HG03025 (cell line): Measurements from ENCODE around the gene FTSJ3.
"Not testable (repeated sequence)": the region's sequence is repeated elsewhere in the genome, so short reads cannot be mapped to it uniquely, and the experiment has no call there.

Experiments used
- ATAC-seq: cut with Tn5 transposase; IDR thresholded peaks from one replicate; pipeline ENCODE4 v1.9.1; 2021; ENCODE audit warnings: mild to moderate bottlenecking, moderate library complexity; ENCODE audit not compliant: unreplicated experiment, low FRiP score

Gene FTSJ3

DNA sequence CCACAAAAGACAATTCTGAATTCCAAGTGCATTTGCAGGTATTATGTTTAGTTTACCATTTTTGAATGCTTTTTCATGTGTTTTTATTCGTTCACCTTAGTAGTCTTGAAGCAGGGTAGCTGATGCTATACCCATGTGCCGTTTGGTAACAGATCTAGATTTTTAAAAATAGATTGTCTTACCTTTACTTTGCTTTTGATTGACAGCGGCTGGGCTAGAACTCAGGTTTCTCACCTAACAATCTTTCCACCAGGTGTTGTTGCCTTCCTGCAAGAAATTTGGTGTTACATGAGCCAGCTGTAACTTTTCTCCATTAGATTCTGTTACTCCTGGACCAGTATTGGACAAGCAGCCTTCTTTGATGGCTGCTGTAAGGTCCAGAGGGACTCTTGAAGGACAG, 1.5 kb upstream of the FTSJ3 start:
- ATAC-seq, result no peak

DNA sequence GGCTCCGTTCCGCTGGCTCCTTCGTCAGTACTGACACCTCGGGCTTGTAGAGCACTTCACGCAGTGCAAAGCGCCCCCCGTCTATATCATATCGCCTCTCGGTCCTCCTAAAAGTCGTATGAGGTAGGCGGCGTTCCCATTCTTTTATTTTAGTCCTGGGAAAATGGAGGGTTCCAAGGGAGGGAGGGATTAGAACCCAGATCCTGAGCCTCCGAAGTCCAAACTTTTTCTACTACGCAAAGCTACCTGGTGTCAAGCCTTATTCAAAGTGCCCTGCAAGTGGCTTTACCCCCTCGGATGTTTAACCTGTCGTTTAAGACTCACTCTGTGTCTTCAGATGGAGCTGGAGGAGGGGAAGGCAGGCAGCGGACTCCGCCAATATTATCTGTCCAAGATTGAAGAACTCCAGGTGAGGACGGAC, 348 bp upstream of the FTSJ3 start:
- ATAC-seq, result no peak

DNA sequence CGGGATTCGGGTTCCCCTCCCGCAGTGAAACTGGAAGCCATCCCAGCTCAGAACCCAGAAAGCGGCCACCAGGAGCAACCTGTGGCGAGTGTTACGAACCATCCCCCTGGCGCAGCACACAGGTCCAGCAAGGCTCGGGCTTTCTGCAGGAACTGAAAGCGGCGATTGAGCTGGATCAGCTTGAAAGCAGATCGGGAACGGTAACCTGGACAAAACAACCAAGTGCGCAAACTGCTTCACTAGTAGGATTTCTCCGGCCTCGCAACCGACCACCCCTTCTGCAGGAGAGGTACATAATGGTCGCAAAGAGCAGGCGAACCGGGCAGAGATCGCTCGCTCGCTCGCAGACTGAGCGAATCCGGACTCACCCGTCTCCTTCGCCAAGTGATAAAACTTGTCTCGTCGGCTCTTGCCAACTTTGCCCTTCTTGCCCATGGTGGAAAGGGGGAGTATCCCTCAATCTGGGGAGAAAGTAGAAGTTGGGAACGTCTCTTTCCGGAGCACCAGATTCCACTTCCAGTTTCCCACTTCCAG, 928 bp downstream of the FTSJ3 start:
- no peak for ATAC-seq

DNA sequence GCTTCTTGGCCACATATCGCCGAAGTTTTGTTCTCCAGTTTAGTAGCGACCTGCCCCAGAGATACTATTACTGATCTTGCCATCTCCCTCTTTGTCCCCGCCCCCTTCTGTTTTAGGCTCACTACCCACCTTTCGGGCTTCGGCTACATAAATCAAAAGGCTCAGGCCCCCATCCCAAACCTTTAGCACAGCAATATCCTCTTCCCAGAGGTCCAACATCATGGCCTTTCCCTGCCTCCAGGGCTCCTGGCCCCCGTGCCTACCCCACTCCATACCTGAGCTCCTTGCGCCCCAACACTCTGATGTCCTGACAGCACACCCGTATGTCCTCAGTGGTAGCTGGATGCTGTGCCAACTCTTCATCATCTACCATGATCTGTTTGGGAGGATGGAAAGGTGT, 3.1 kb downstream of the FTSJ3 start:
- no peak for ATAC-seq

DNA sequence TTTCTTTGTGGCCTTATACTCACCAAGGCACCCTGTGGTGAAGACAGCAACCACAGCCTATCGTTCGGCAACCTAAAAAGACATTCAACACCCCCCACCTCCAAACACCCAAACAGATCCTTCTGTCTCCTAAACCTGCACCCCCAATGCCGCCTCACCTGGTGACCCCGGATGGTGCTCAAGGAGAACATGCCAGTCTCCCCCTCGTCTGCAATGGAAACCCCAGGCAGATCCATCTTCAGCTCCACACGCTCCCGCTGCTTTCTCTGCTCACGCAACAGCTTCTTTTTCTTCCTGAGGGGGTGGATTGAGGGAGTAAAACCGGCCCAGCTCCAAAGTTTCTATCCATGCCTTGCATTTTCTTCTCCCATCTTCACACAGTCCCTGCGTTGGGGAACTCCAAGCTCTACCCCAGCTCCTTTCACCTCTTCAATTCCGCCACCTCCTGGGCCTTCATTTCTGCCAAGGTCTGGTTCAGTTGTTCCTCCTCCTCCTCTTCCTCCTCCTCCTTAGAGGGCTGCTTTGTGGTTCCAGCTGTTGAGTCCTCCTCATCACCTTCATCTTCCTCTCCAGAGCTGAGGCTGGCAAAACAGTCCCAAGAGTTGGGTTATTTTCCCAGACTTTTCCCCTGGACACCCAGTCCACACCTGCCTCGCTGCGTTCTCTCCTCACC, 3.7 kb downstream of the FTSJ3 start:
- ATAC-seq, result no peak

DNA sequence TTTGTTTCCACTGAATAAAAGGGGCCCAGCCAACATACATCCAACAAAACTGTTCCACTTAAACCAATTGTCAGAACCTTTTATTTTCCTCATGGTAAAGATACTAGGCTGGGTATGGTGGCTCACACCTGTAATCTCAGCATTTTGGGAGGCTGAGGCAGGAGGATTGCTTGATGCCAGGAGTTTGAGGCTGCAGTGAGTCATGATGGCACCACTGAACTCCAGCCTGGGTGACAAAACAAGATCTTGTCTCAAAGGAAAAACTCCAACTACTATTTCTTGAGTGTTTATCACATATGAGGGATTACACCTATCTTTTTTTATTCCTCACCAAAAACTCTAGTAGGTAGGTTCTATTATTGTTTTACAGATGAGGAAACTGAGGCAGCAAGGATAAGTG, 4.9 kb downstream of the FTSJ3 start:
- ATAC-seq, result no peak

DNA sequence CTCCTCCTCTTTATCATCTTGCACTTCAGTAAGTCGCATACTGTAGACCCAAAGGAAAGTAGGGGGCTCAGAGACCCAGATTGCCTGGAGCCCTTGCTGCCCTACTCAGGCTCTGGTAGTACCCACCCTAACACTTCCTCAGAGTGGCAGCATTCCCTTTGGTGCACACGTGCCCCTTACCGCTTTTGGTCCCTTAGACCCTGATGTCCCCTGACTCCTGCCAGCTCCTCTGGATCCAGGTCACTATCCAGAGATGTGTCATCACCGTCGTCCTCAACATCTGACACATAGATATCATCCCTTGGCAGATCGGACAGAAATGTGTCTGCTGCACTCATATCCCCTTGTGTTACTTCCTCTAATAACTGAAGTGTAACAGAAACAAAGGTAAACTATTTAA, 5.7 kb downstream of the FTSJ3 start:
- no peak for ATAC-seq

DNA sequence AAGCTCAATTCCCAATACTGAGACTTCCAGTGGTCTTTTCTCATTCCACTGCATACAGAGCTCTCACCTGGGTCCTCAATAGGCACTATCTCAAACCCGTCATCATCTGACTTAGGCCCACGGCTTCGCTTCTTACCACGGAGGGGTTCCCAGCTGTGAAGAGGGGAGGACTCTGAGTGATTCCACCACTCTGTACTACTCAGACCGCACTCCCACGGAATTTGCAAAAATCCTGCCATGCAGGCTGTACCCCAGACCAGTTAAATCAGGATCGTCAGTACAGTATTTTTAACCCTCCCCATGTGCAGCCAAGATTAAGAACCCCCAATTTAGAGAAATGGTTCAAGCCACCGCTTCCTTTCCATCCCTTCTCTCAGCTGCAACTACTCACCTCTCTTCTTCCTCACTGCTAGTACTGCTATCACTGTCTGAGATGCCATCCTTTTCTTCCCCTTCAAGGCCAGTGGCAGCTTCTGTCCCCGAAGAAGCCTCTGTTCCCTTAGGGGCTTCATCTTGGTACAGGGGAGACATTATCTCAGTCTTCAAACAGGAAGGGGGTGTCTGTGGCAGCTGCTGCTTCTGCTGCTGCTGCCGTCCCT, 6.4 kb downstream of the FTSJ3 start:
- no peak for ATAC-seq

DNA sequence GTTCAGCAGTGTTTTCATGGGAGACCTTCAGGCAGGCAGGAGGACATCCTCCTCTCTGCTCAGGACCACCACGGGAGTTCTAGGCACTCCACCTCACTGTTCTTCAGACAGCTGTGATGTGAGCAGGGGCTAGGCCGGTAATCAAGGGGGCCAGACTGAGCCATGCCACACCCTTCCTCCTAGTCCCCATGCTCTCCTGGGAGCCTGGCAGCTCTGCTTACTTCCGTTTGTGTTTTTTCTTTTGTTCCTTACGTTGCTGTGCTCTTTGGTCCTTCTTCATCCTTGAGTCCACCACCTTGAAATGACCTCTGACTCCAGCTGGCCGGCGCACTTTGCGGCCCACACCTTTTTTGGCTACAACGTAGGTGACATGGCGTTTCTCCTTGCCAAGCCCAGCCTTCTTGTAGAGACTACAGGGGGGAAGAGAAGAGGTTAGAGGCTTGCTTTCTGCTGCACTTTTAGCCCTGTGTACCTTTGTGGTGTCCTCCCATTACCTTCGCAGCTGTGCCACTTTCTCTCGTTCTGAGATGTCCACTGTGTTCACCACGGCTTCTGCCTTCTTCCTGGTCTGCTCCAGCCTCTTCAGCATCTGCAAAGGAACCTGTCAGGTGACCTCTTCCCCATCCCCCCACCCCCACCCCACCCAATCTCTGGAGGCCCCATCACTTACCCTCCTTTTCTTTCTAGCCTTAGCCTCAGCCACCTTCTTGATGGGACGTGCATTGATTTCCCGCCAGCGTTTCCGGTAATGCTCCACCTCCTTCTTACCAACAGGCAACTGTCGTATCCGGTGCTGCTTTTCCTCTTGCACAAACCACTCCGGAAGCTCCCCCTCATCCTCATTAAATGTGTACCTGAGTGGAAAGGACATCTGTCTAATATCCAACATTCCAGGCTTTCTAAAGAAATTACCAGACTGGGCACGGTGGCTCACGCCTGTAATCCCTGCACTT, 7.6 kb downstream of the FTSJ3 start:
- no peak for ATAC-seq

DNA sequence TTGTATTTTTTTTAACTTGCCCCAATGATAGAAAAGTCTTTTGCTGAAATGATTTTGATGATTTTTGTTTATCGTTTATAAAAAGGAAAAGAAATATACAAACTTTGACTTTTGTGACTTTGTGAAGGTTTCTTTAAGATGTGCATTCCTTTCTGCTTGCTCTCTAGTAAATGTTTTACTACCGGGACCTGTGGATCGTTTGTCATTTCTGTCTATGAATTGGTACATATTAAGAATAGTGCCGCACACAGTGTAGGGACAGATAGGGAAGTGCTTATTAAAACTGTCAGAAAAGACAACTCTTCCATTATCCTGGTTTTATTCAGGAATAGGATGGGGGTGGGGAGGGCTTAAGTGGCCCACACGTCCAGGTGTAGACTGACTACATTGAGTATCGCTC, 8.3 kb downstream of the FTSJ3 start:
- no peak for ATAC-seq

DNA sequence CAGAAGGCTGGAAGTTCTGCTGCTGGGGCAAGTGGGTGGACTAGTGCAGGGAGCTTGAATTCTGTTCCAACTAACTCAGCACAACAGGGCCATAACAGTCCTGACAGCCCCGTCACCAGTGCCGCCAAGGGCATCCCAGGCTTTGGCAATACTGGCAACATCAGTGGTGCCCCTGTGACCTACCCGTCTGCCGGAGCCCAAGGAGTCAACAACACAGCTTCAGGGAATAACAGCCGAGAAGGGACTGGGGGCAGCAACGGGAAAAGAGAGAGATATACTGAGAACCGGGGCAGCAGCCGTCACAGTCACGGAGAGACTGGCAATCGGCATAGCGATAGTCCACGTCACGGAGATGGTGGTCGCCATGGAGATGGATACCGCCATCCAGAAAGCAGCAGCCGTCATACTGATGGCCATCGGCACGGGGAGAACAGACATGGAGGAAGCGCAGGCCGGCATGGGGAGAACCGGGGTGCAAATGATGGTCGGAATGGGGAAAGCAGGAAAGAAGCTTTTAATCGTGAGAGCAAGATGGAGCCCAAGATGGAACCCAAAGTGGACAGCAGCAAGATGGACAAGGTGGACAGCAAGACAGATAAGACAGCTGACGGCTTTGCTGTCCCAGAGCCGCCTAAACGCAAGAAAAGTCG, 9.6 kb downstream of the FTSJ3 start:
- ATAC-seq, result no peak

DNA sequence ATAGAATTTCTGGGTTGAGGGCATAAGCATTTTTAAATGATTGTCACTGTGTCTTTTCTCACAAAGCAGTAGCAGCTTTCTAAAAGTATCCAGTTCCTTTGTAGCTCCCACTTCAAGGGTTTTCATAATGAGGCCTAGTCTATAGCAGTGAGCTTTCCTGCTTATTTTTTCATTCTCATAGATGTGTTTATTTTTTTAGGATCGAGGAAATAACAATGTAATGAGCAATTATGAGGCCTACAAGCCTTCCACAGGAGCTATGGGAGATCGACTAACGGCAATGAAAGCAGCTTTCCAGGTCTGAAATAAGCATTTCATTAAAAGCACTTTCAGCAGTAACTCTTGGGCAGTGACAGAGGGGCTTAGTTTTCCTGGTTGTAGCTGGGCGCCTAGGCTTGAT, 10.8 kb downstream of the FTSJ3 start:
- ATAC-seq, result no peak

DNA sequence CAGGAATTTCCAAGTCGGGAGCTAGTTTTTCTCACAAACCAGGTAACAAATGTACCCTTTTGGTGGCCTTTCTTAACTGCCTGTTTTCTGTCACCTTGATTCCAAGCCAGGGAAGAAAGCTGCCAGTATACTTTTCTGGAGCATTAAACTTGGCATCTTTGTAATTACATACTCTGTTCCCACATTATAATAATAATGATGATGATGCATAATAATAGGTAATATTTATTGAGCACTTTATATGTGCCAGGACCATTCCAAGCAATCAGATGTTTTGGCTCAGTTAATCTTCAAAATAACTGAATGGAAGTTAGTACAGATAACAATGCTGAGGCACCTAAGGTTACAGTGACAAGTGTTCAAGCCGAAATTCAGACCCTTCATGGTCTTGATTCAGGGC, 11.3 kb downstream of the FTSJ3 start:
- ATAC-seq, result no peak

DNA sequence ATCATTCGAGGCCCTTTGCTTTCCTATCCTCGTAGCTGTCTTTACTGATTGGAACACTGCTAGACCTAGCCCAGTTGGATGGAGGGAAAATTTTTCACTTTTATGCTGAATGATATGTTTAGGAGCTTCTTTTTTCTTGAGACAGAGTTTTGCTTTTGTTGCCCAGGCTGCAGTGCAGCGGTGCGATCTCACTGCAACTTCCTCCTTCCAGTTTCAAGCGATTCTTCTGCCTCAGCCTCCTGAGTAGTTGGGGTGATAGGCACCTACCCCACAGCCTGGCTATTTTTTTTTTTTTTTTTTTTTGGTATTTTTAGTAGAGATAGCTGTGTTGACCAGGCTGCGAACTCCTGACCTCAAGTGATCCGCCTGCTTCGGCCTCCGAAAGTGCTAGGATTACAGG, 17.5 kb downstream of the FTSJ3 start:
- ATAC-seq, result no peak

DNA sequence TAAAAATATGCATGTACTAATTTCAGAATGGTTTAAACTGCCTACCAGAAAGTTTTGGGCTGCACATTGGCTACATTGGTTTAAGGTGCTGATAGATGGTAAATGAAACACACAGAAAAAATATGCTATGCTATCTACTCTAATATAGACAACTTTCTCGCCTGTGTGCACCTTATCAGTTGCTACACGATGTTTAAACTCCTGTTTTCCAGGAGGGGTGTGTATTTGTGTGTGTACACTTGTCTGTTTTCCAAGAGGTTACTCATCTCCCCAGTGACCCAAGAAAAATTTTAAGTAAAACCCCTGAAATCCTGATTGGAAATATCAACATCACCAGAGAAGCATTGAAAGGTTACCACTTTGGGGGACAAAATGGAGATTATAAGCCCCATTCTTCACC, 21.9 kb downstream of the FTSJ3 start:
- no peak for ATAC-seq

DNA sequence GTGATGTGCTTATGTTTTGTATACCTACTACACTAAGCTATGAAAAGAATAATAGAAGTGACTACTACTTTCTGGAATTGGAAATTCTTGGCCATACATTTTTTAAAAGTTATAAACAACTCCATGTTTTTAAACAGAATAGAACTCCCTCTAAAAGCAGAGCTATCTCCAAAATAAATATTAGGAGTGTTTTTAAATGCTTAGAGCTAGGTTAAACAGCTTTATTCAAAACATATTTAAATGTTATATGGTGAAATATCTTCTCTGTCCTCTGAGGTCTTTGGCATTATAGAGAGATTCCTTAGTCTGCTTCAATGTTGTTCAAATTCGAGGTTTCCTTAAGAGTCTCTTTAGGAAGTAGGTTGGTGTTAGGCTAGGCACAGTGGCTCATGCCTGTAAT, 23.1 kb downstream of the FTSJ3 start:
- ATAC-seq, result no peak

DNA sequence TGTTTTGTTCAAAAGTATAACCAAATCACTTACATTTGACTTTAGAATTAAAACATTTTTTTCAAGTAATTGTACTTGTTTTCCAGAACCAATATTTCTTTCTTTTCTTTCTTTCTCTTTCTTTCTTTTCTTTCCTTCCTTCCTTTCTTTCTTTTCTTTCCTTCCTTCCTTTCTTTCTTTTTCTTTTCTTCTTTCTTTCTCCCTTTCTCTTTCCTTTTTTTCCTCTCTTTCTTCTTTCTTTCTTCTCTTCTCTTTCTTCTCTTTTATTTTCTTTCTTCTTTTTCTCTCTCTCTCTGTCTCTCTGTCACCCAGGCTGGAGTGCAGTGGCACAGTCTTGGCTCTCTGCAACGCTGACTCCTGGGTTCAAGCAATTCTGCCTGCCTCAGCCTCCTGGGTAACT, 26.7 kb downstream of the FTSJ3 start:
- no peak for ATAC-seq

DNA sequence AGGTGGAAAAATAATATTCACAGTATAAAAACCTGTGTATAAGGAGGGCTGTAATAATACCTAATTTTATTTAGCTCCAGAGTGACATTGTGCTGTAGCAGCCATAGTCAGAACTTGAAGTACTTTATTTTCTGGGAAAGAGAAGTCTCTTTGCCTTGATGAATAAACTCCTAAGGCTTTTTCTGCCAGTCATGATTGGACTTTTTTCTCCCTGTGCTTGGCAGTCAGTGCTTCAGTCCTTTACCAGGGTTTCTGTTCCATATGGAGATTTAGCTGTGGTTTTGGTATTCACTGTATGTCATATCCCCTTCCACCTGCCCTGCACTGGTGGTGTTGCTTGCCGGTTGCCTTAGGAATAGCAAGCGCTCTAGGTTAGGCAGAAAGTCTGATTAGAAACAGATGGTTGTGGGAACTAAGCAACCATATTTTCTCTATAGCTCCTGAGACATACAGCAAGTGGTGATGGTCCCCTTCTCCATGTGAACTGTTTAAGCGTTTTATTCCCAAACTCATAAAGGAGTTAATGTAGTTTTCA, 28.8 kb downstream of the FTSJ3 start:
- no peak for ATAC-seq

DNA sequence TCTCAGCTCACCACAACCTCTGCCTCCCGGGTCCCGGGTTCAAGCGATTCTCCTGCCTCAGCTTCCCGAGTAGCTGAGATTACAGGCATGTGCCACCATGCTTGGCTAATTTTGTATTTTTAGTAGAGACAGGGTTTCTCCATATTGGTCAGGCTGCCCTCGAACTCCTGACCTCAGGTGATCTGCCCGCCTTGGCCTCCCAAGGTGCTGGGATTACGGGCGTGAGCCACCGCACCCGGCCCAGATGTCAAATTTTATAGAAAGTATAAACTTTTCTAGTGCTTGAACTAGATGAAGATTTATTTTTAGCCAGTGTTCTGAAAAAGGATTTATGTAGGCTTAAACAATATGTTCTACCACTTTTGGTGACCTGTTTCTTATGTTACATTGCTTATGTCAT, 31.1 kb downstream of the FTSJ3 start:
- not testable (repeated sequence) for ATAC-seq

DNA sequence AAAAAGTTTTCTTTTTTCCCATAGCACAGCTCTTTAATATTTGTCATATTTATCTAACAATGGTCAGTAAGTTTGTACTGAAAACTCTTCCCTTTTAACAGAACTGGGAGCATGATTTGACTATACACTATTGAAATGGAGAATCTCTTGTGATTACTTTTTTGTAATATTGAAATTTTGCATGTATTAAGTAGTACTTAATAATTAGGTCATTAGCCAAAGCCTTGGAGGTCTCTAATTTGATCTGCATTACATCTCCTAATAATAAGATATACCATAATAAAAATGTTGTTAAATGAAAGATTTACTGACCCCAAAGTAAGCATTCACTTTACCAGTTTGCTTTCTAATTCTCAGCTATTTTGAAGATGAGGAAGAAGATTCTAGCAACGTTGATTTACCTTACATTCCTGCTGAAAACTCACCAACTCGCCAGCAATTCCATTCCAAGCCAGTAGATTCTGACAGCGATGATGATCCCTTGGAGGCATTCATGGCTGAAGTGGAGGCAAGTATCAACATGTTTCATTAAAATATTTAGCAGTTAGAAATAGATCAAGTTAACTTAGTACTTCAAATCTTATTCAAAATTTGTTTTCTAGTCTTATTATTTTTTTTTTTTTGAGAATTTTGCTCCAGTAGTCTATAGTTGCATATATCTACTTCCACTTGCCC, 35.3 kb downstream of the FTSJ3 start:
- no peak for ATAC-seq
